Uterus (tissue), 4 donors: ENCODE measurements around the gene TRMT2A. TPM values are rescaled to one million over a fixed set of nuclear protein-coding genes. Genes with fewer than 3 reads are reported as not detected.
A peak's percentile ranks its signal among the peaks of the same experiment; 100 is the strongest.

Experiments used
- DNase-seq, 2 donors: peaks; one replicate each; pipeline ENCODE4 v3.0.0-alpha.2; 2019 to 2020
- H3K27ac ChIP-seq, 2 donors: fragments of 200-600 bp; sonication (generic); 1 replicate in 1 of 2; 2 replicates in 1 of 2; pipeline ENCODE4 v1.5.1; 2016 to 2018
- H3K27me3 ChIP-seq, 2 donors: fragments of 200-600 bp; sonication (generic); one replicate each; pipeline ENCODE4 v1.5.1; 2018 to 2019; ENCODE audit warnings: control low read depth in 1 of 2
- H3K36me3 ChIP-seq, 2 donors: fragments of 200-600 bp; sonication (generic); one replicate each; pipeline ENCODE4 v1.5.1; 2019; ENCODE audit warnings: control low read depth in 1 of 2
- H3K4me1 ChIP-seq, 2 donors: fragments of 200-600 bp; sonication (generic); one replicate each; pipeline ENCODE4 v1.5.1; 2018 to 2019; ENCODE audit warnings: control low read depth in 1 of 2
- H3K4me3 ChIP-seq, 2 donors: fragments of 200-600 bp; sonication (generic); 1 replicate in 1 of 2; 2 replicates in 1 of 2; pipeline ENCODE4 v1.5.1; 2018 to 2019; ENCODE audit warnings: mild to moderate bottlenecking in 1 of 2
- H3K9me3 ChIP-seq, 2 donors: fragments of 200-600 bp; sonication (generic); one replicate each; pipeline ENCODE4 v1.5.1; 2019; ENCODE audit warnings: control low read depth in 1 of 2
- CTCF ChIP-seq, 4 experiments: fragments of 200-600 bp in 2 of 4; fragments of 450-650 bp in 2 of 4; sonication (generic) in 2 of 4; IDR thresholded peaks; one replicate each; pipeline ENCODE4 v1.5.1; 2016 to 2019; ENCODE audit warnings: antibody characterized with exemption in 4 of 4, mild to moderate bottlenecking in 2 of 4, moderate library complexity in 1 of 4
- POLR2A ChIP-seq, 2 donors: fragments of 450-650 bp; IDR thresholded peaks; one replicate each; pipeline ENCODE4 v1.6.1; 2016; ENCODE audit warnings: antibody characterized with exemption in 2 of 2, mild to moderate bottlenecking in 1 of 2, moderate library complexity in 1 of 2
- intact Hi-C: fragments of 100-400 bp; cut with DNase I; formaldehyde crosslinking; loops from one replicate; pipeline ENCODE4 v1.15.1; 2023; ENCODE audit warnings: low total_unique reads
- total RNA-seq, 4 donors: library from RNA; depleted of rRNA in 3 of 4; stranded (reverse); fragments of >200 nt in 3 of 4; gene quantifications; one replicate each; pipeline versions ENCODE4 v1.1.0 to v1.2.4, GENCODE V29; 2014 to 2023
- donor health status: DM: yes; HTN: yes; CAD: no.

The TRMT2A gene
- total RNA-seq, 4 donors from 2014 or later: 30.9 to 123 (median 45.3) TPM

- Histone ChIP-seq H3K4me1 (peaks cover 0 to 32% of the 10 kb centered on the region in 2 donors), H3K27ac (no peak overlapping the region)
- intact Hi-C loops: no loop called here
These were observed 33.7 kb downstream of the TRMT2A start for GRCh38 chr22:20083157-20083890.

DNA sequence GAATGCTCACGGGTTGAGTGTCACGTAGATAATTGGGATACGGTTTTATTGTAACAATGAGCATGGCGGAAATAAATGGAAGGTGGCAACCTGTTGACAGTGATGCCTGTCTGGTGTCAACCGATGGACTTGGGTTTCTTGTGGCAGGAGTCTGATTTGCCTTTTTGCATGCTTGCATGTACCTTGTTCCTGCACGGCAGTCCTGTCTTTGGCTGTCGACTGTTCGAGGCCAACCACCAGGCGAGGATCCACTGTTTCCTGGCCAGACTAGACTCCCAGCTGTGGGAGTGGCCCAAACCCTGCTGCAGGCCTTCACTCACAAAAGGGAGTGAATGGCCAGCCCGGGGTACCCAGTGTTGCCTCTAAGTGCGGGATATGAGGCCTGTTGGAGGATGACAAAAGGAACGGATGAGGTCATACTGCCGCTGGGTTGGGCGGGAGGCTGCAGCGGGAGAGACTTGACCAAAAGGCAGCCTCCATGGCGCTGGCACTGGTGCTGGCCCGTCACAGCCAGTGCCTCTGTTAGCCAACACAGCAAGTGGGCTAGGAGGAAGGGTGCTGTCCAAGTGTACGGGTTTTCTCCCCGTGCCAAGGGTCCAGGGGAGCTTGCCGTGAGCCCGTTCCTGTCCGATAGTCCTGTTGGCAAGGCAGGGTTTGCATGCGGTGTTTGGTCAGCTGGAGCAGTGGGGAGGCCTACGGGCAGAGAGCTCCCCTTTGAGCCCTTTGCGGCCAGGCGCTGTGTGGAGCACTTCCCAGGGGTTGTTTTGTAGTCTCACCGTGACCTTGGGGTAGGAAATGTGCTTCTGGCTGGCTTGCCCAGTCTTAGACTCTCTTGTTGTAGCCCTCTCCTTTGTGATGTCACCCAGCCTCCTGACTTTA is 36.0 kb downstream of the TRMT2A start:
- intact Hi-C loops: no loop called here
- Histone ChIP-seq H3K36me3 (no peaks in the 10 kb centered on the region), H3K27me3 (no peaks in the 10 kb centered on the region), H3K27ac (peak overlapping the region; percentile 88 to 89), H3K4me1 (peaks cover 0 to 32% of the 10 kb centered on the region in 2 donors), H3K4me3 (peak overlapping the region; percentile 80 to 87), H3K9me3 (no peaks in the 10 kb centered on the region)
- no peak for DNase-seq
- TF ChIP-seq POLR2A (IDR thresholded peaks at IDR 0.05) (no peak), CTCF (IDR thresholded peaks at IDR 0.05) (no peak)

More at GRCh38 chr22:20083157-20083890, 33.7 kb downstream of the TRMT2A start:
- no peaks in the 10 kb centered on the region for H3K36me3 ChIP-seq
- TF ChIP-seq POLR2A (IDR thresholded peaks at IDR 0.05) (no peak), CTCF (IDR thresholded peaks at IDR 0.05) (no peak)
- no peaks in the 10 kb centered on the region for H3K27me3 ChIP-seq
- H3K9me3 ChIP-seq: no peaks in the 10 kb centered on the region
- H3K4me3 ChIP-seq: no peak overlapping the region
- no peak for DNase-seq

DNA sequence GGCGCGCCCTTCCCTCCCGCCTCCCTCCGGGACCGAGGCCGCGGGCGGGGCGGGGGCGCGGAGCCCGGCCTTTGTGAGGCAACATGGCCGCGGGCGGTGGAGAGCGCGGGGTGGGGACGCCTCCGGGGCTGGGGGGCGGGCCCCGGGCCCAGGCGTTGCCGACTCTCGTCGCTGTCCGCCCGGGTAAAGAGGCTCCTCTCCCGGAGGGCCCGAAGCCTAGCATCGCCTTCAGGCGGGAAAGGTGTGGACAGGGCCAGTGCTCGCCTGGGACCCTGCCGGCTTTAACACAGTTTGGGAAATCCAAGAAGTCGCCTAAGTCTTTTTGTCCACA is 36.6 kb downstream of the TRMT2A start:
- no peaks in the 10 kb centered on the region for H3K27me3 ChIP-seq
- H3K27ac ChIP-seq: peak overlapping the region; percentile 88 to 89
- DNase-seq: peak; percentile 40 to 54
- intact Hi-C loops: no loop called here
- no peaks in the 10 kb centered on the region for H3K36me3 ChIP-seq
- H3K9me3 ChIP-seq: no peaks in the 10 kb centered on the region
- TF ChIP-seq POLR2A (IDR thresholded peaks at IDR 0.05) (no peak), CTCF (IDR thresholded peaks at IDR 0.05) (no peak)
- H3K4me1 ChIP-seq: peaks cover 0 to 32% of the 10 kb centered on the region in 2 donors
- H3K4me3 ChIP-seq: peak overlapping the region; percentile 80 to 87

DNA sequence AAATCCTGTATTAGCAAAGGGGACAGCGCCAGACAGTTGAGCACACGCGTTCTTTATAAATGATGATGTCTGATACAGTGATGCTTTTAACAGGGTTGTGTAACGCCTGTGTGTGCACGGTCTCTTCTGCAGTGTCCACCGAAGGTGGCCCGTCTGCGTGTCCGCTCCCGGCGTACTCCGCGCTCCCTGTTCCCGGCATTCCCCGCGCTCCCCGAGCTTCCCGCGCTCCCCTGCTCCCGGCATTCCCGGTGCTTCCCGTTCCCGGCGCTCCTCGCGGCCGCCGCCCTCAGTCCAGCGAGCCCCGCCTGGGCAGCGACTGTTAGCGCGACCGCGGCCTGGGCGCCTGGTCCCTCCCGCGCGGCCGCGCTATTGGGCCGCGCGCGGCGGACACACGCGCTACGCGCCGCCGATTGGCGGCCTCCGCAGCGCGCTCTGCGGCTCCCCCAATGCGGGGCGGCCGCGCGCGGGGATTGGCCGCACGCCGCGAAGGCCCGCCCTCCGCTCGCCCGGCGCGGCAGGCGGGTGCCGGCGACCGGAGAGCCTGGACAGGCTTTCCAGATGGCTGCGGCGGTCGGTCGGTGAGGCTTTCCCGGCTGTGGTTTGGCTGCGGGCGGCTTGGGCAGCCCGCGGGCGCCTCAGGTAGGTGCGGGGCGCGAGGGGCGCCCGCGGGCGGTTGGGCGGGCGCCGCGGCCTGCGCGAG is 37.1 kb downstream of the TRMT2A start, which contains the start of gene DGCR8:
Gene DGCR8, plus strand, starts transcription at position 497 of the 700 bp plus-strand sequence. CDS start 5,723 bp downstream, outside the sequence.
- Histone ChIP-seq H3K9me3 (no peaks in the 10 kb centered on the region), H3K4me1 (peaks cover 0 to 30% of the 10 kb centered on the region in 2 donors), H3K27me3 (no peaks in the 10 kb centered on the region), H3K27ac (peak within 1 kb of the TSS; percentile 88 to 89), H3K36me3 (no peaks in the 10 kb centered on the region), H3K4me3 (peak within 1 kb of the TSS; percentile 80 to 87)
- peak in 2 of 4 experiments; percentile 16 to 19 for TF ChIP-seq CTCF (IDR thresholded peaks at IDR 0.05)
- peak; percentile 41 to 64 for TF ChIP-seq POLR2A (IDR thresholded peaks at IDR 0.05)
- intact Hi-C loops: no loop called here
- DNase-seq: peak; percentile 90 to 94
